HEK293 (cell line): ENCODE data around the gene CSHL1.

Source experiments
- CTCF ChIA-PET: fragments of 350-600 bp; formaldehyde crosslinking; extraction: SDS; loops from one replicate; lab custom pipeline; 2021; ENCODE audit warnings: antibody characterized with exemption; lab: Yijun Ruan, JAX
- POLR2A ChIA-PET: fragments of 300-600 bp; formaldehyde crosslinking; extraction: SDS; loops from one replicate; lab custom pipeline; 2020; ENCODE audit warnings: antibody characterized with exemption, inconsistent platforms; lab: Yijun Ruan, JAX
- H3K27ac ChIP-seq: fragments of 200-500 bp; sonication (Bioruptor generic); 2 replicates; pipeline ENCODE4 v1.5.1; 2014; ENCODE audit warnings: low read depth, low read length, control low read depth, inconsistent platforms; ENCODE audit errors: extremely low read depth
- H3K36me3 ChIP-seq, 2 experiments: fragments of 200-500 bp in 1 of 2; sonication (Bioruptor generic) in 1 of 2; 1 replicate in 1 of 2; 2 replicates in 1 of 2; pipeline ENCODE4 v1.5.1; 2014 to 2017; ENCODE audit warnings: inconsistent platforms in 2 of 2, low read length in 2 of 2; ENCODE audit not compliant: control insufficient read depth in 2 of 2, insufficient read depth in 1 of 2
- H3K4me1 ChIP-seq: fragments of 200-500 bp; sonication (Bioruptor generic); 2 replicates; pipeline ENCODE4 v1.5.1; 2014; ENCODE audit warnings: mild to moderate bottlenecking, low read length, inconsistent platforms; ENCODE audit not compliant: control insufficient read depth, insufficient read depth
- H3K4me3 ChIP-seq: 2 replicates; pipeline ENCODE4 v1.5.1; 2011; ENCODE audit warnings: low read depth, mild to moderate bottlenecking, control low read depth, low read length, moderate library complexity
- H3K9me3 ChIP-seq: fragments of 200-500 bp; sonication (Bioruptor generic); 2 replicates; pipeline ENCODE4 v1.5.1; 2014; ENCODE audit warnings: low read depth, low read length, inconsistent platforms; ENCODE audit not compliant: control insufficient read depth, insufficient read depth
- BCL11B ChIP-seq: fragments of 450-650 bp; formaldehyde crosslinking; IDR thresholded peaks from 2 replicates; pipeline ENCODE4 v1.5.1; 2016; ENCODE audit warnings: low read depth, missing biosample characterization, missing genetic modification characterization
- KLF17 ChIP-seq: fragments of 450-650 bp; formaldehyde crosslinking; IDR thresholded peaks from 2 replicates; pipeline ENCODE4 v1.5.1; 2016; ENCODE audit warnings: missing biosample characterization, missing genetic modification characterization
- MEIS1 ChIP-seq: sonication (generic); formaldehyde crosslinking; IDR thresholded peaks from 2 replicates; pipeline ENCODE4 v1.8.1; 2022; ENCODE audit warnings: missing genetic modification reagents, mild to moderate bottlenecking, borderline replicate concordance
- OSR2 ChIP-seq: fragments of 450-650 bp; formaldehyde crosslinking; IDR thresholded peaks from 2 replicates; pipeline ENCODE4 v1.5.1; 2016; ENCODE audit warnings: missing biosample characterization, missing genetic modification characterization
- PRDM1 ChIP-seq: fragments of 450-650 bp; formaldehyde crosslinking; IDR thresholded peaks from 2 replicates; pipeline ENCODE4; 2016; ENCODE audit warnings: missing biosample characterization, missing genetic modification characterization
- RBAK ChIP-seq: fragments of 450-650 bp; formaldehyde crosslinking; IDR thresholded peaks from 2 replicates; pipeline ENCODE4 v1.5.1; 2016; ENCODE audit warnings: missing biosample characterization, missing genetic modification characterization
- TSHZ1 ChIP-seq: fragments of 450-650 bp; formaldehyde crosslinking; IDR thresholded peaks from 2 replicates; pipeline ENCODE4 v1.5.1; 2016; ENCODE audit warnings: missing biosample characterization, missing genetic modification characterization, borderline replicate concordance
- ZBTB1 ChIP-seq: fragments of 450-650 bp; formaldehyde crosslinking; IDR thresholded peaks from 2 replicates; pipeline ENCODE4 v1.5.1; 2016; ENCODE audit warnings: missing biosample characterization, missing genetic modification characterization
- ZBTB17 ChIP-seq: fragments of 450-650 bp; formaldehyde crosslinking; IDR thresholded peaks from 2 replicates; pipeline ENCODE4 v1.5.1; 2016; ENCODE audit warnings: missing biosample characterization, missing genetic modification characterization
- ZBTB48 ChIP-seq: fragments of 450-650 bp; formaldehyde crosslinking; IDR thresholded peaks from 2 replicates; pipeline ENCODE4 v1.5.1; 2016; ENCODE audit warnings: missing biosample characterization, missing genetic modification characterization
- ZNF112 ChIP-seq: fragments of 450-650 bp; formaldehyde crosslinking; IDR thresholded peaks from 2 replicates; pipeline ENCODE4 v1.5.0; 2017; ENCODE audit warnings: missing biosample characterization, missing genetic modification characterization
- ZNF18 ChIP-seq: fragments of 450-650 bp; formaldehyde crosslinking; IDR thresholded peaks from 2 replicates; pipeline ENCODE4 v1.5.1; 2016; ENCODE audit warnings: missing biosample characterization, missing genetic modification characterization
- ZNF280D ChIP-seq: fragments of 450-650 bp; formaldehyde crosslinking; IDR thresholded peaks from 2 replicates; pipeline ENCODE4 v1.5.1; 2016; ENCODE audit warnings: missing biosample characterization, missing genetic modification characterization
- ZNF37A ChIP-seq: fragments of 450-650 bp; IDR thresholded peaks from 2 replicates; pipeline ENCODE4 v1.5.1; 2018; ENCODE audit warnings: missing biosample characterization, missing genetic modification characterization
- ZNF404 ChIP-seq: fragments of 450-650 bp; formaldehyde crosslinking; IDR thresholded peaks from 2 replicates; pipeline ENCODE4 v1.5.1; 2017; ENCODE audit warnings: missing biosample characterization, missing genetic modification characterization
- ZNF426 ChIP-seq: fragments of 450-650 bp; formaldehyde crosslinking; IDR thresholded peaks from 2 replicates; pipeline ENCODE4 v1.5.1; 2017; ENCODE audit warnings: missing biosample characterization, missing genetic modification characterization, mild to moderate bottlenecking, inconsistent platforms, moderate library complexity
- ZNF473 ChIP-seq: fragments of 450-650 bp; formaldehyde crosslinking; IDR thresholded peaks from 2 replicates; pipeline ENCODE4 v1.5.1; 2017; ENCODE audit warnings: missing biosample characterization, missing genetic modification characterization
- ZNF488 ChIP-seq: fragments of 450-650 bp; formaldehyde crosslinking; IDR thresholded peaks from 2 replicates; pipeline ENCODE4 v1.5.1; 2016; ENCODE audit warnings: missing biosample characterization, missing genetic modification characterization
- ZNF560 ChIP-seq: fragments of 450-650 bp; formaldehyde crosslinking; IDR thresholded peaks from 2 replicates; pipeline ENCODE4 v1.5.1; 2017; ENCODE audit warnings: missing biosample characterization, missing genetic modification characterization, borderline replicate concordance
- ZNF561 ChIP-seq: fragments of 450-650 bp; IDR thresholded peaks from 2 replicates; pipeline ENCODE4 v1.5.1; 2018; ENCODE audit warnings: missing biosample characterization, missing genetic modification characterization, borderline replicate concordance
- ZNF626 ChIP-seq: fragments of 450-650 bp; sonication (Bioruptor Pico); formaldehyde crosslinking; IDR thresholded peaks from 2 replicates; pipeline ENCODE4 v1.5.1; 2018; ENCODE audit warnings: missing biosample characterization, missing genetic modification characterization, inconsistent platforms
- ZNF707 ChIP-seq: fragments of 450-650 bp; formaldehyde crosslinking; IDR thresholded peaks from 2 replicates; pipeline ENCODE4 v1.5.1; 2016; ENCODE audit warnings: missing biosample characterization, missing genetic modification characterization
- ZNF76 ChIP-seq: fragments of 450-650 bp; formaldehyde crosslinking; IDR thresholded peaks from 2 replicates; pipeline ENCODE4; 2016; ENCODE audit warnings: low read depth, missing biosample characterization, missing genetic modification characterization, borderline replicate concordance
- ZNF792 ChIP-seq: fragments of 450-650 bp; formaldehyde crosslinking; IDR thresholded peaks from 2 replicates; pipeline ENCODE4 v1.5.1; 2016; ENCODE audit warnings: missing biosample characterization, missing genetic modification characterization
- ZNF837 ChIP-seq: fragments of 450-650 bp; formaldehyde crosslinking; IDR thresholded peaks from 2 replicates; pipeline ENCODE4 v1.5.1; 2016; ENCODE audit warnings: missing biosample characterization, missing genetic modification characterization

The CSHL1 gene

GRCh38 chr17:63956296-63956920 is 45.4 kb upstream of the CSHL1 start:
- Histone ChIP-seq H3K9me3 (no peaks in the 10 kb centered on the region), H3K4me1 (no peaks in the 10 kb centered on the region), H3K27ac (no peak overlapping the region)
- TF ChIP-seq ZNF792 (tag by site-specific recombination) (no peak), ZNF837 (tag by site-specific recombination) (no peak), ZNF707 (no peak), ZNF37A (tag by site-specific recombination) (no peak), PRDM1 (tag by site-specific recombination) (no peak), ZBTB1 (tag by site-specific recombination) (no peak), ZNF473 (tag by site-specific recombination) (no peak), ZNF560 (tag by site-specific recombination) (no peak), ZNF488 (tag by site-specific recombination) (no peak), MEIS1 (no peak), ZBTB48 (tag by site-specific recombination) (no peak), ZNF626 (tag by site-specific recombination) (no peak), ZNF280D (tag by site-specific recombination) (no peak), ZNF426 (tag by site-specific recombination) (no peak), BCL11B (tag by site-specific recombination) (no peak), ZBTB17 (tag by site-specific recombination) (no peak), ZNF561 (tag by site-specific recombination) (no peak)
- TF ChIP-seq, all 188 proteins: peak for 0
- H3K36me3 ChIP-seq, result no peaks in the 10 kb centered on the region
- ChIA-PET POLR2A (interaction anchor here (0.6 kb wide), 1 partner anchor 407 kb away, joined by 3 read pairs; no protein-coding TSS in a partner anchor), CTCF (interaction anchor here (0.5 to 2.8 kb wide), 4 partner anchors 10 to 177 kb away, joined by 3 to 18 read pairs (median 4); no protein-coding TSS in a partner anchor)
- H3K4me3 ChIP-seq, result no peak overlapping the region

- no peaks in the 10 kb centered on the region for H3K4me1 ChIP-seq
- CTCF ChIA-PET, result interaction anchor here (0.5 to 2.8 kb wide), 6 partner anchors 9 to 218 kb away, joined by 3 to 18 read pairs (median 3); no protein-coding TSS in a partner anchor
- TF ChIP-seq ZNF18 (no peak), KLF17 (no peak), ZNF404 (tag by site-specific recombination) (no peak), ZNF76 (no peak), TSHZ1 (no peak), ZNF426 (tag by site-specific recombination) (no peak), ZNF112 (tag by site-specific recombination) (no peak), OSR2 (tag by site-specific recombination) (no peak), RBAK (tag by site-specific recombination) (no peak)
Observed at GRCh38 chr17:63955791-63956190, 44.7 kb upstream of the CSHL1 start.

More at GRCh38 chr17:63955791-63956190, 44.7 kb upstream of the CSHL1 start:
- Histone ChIP-seq H3K4me3 (no peak overlapping the region), H3K9me3 (no peaks in the 10 kb centered on the region), H3K36me3 (no peaks in the 10 kb centered on the region), H3K27ac (no peak overlapping the region)
- POLR2A ChIA-PET, result no interaction called here
